Measurements from ENCODE around the gene RTP3.
"Not testable (repeated sequence)": the region's sequence is repeated elsewhere in the genome, so short reads cannot be mapped to it uniquely, and the experiment has no call there.

RTP3 gene

GRCh38 chr3:46490338-46491084 lies 7.3 kb upstream of the RTP3 start:
- no peak for DNase-seq (ENCODE audit: extremely low read depth in 1 of 2, low read depth in 1 of 2)

GRCh38 chr3:46491089-46492070 lies 6.4 kb upstream of the RTP3 start:
- no peak for DNase-seq (ENCODE audit: extremely low read depth in 1 of 2, low read depth in 1 of 2)

GRCh38 chr3:46492890-46493547 lies 4.8 kb upstream of the RTP3 start:
- no peak for DNase-seq (ENCODE audit: extremely low read depth in 1 of 2, low read depth in 1 of 2)

- not testable (repeated sequence) for DNase-seq (ENCODE audit: extremely low read depth in 1 of 2, low read depth in 1 of 2)
These were observed 3.3 kb upstream of the RTP3 start for GRCh38 chr3:46494491-46494890.

- DNase-seq (ENCODE audit: extremely low read depth in 1 of 2, low read depth in 1 of 2) = no peak
These were observed 1.8 kb upstream of the RTP3 start for GRCh38 chr3:46495901-46496456.

GRCh38 chr3:46496746-46497555 lies 825 bp upstream of the RTP3 start:
- DNase-seq (ENCODE audit: extremely low read depth in 1 of 2, low read depth in 1 of 2) = peak; percentile 25 to 41

GRCh38 chr3:46498916-46499519 lies 1.2 kb downstream of the RTP3 start:
- no peak for DNase-seq (ENCODE audit: extremely low read depth in 1 of 2, low read depth in 1 of 2)

- no peak for DNase-seq (ENCODE audit: extremely low read depth in 1 of 2, low read depth in 1 of 2)
These were observed 3.2 kb downstream of the RTP3 start for GRCh38 chr3:46500656-46501635.

GRCh38 chr3:46501702-46502101 lies 3.9 kb downstream of the RTP3 start:
- no peak for DNase-seq (ENCODE audit: extremely low read depth in 1 of 2, low read depth in 1 of 2)

- DNase-seq (ENCODE audit: extremely low read depth in 1 of 2, low read depth in 1 of 2) = no peak
These were observed 5.6 kb downstream of the RTP3 start for GRCh38 chr3:46503200-46503874.

GRCh38 chr3:46504789-46505188 lies 7.0 kb downstream of the RTP3 start:
- DNase-seq (ENCODE audit: extremely low read depth in 1 of 2, low read depth in 1 of 2) = no peak

GRCh38 chr3:46505953-46506352 lies 8.2 kb downstream of the RTP3 start:
- no peak for DNase-seq (ENCODE audit: extremely low read depth in 1 of 2, low read depth in 1 of 2)

GRCh38 chr3:46506526-46506925 lies 8.8 kb downstream of the RTP3 start:
- DNase-seq (ENCODE audit: extremely low read depth in 1 of 2, low read depth in 1 of 2) = no peak

- DNase-seq (ENCODE audit: extremely low read depth in 1 of 2, low read depth in 1 of 2) = no peak
These were observed 11.2 kb downstream of the RTP3 start for GRCh38 chr3:46508850-46509591.

GRCh38 chr3:46509661-46510187 lies 11.9 kb downstream of the RTP3 start:
- no peak for DNase-seq (ENCODE audit: extremely low read depth in 1 of 2, low read depth in 1 of 2)

GRCh38 chr3:46512191-46512749 lies 14.5 kb downstream of the RTP3 start:
- DNase-seq (ENCODE audit: extremely low read depth in 1 of 2, low read depth in 1 of 2) = no peak

GRCh38 chr3:46516521-46516920 lies 18.7 kb downstream of the RTP3 start:
- DNase-seq (ENCODE audit: extremely low read depth in 1 of 2, low read depth in 1 of 2) = no peak
